Neuronal stem cell (in vitro differentiated cells): Measurements from ENCODE around the gene CCN5.
A peak's percentile ranks its signal among the peaks of the same experiment; 100 is the strongest.
"Not testable (repeated sequence)": the region's sequence is repeated elsewhere in the genome, so short reads cannot be mapped to it uniquely, and the experiment has no call there.

Experiments
- DNase-seq: peaks from one replicate; pipeline ENCODE4 v3.0.0-alpha.2; 2013; ENCODE audit warnings: low spot score
- H2AFZ ChIP-seq: one replicate; pipeline ENCODE4 v1.6.1; 2013; ENCODE audit warnings: mild to moderate bottlenecking, low read length, inconsistent platforms
- H2AK5ac ChIP-seq: 2 replicates; pipeline ENCODE4 v1.6.1; 2013; ENCODE audit warnings: low read depth, mild to moderate bottlenecking, inconsistent platforms, low read length, moderate library complexity, mixed read lengths
- H2BK120ac ChIP-seq: 2 replicates; pipeline ENCODE4 v1.6.1; 2013; ENCODE audit warnings: low read depth, mild to moderate bottlenecking, inconsistent platforms, low read length, moderate library complexity, mixed read lengths
- H2BK12ac ChIP-seq: one replicate; pipeline ENCODE4 v1.6.1; 2013; ENCODE audit warnings: low read length, inconsistent platforms
- H2BK15ac ChIP-seq: 2 replicates; pipeline ENCODE4 v1.6.1; 2013; ENCODE audit warnings: mild to moderate bottlenecking, low read length, inconsistent platforms, mixed read lengths
- H2BK5ac ChIP-seq: one replicate; pipeline ENCODE4 v1.6.1; 2013; ENCODE audit warnings: inconsistent platforms, mild to moderate bottlenecking, low read length, moderate library complexity
- H3K14ac ChIP-seq: one replicate; pipeline ENCODE4 v1.6.1; 2013; ENCODE audit warnings: low read length, inconsistent platforms
- H3K18ac ChIP-seq: 2 replicates; pipeline ENCODE4 v1.6.1; 2013; ENCODE audit warnings: low read length, inconsistent platforms
- H3K23ac ChIP-seq: 2 replicates; pipeline ENCODE4 v1.6.1; 2013; ENCODE audit warnings: low read depth, mild to moderate bottlenecking, mixed read lengths, low read length, inconsistent platforms; ENCODE audit not compliant: poor library complexity
- H3K27ac ChIP-seq: replicated peaks from 3 replicates; pipeline ENCODE4 v1.5.1; 2013; ENCODE audit warnings: low read length, inconsistent platforms
- H3K27me3 ChIP-seq, 3 experiments: 2 replicates each; pipeline ENCODE4 v1.6.1; 2013; ENCODE audit warnings: low read length in 3 of 3, mild to moderate bottlenecking in 2 of 3, inconsistent platforms in 1 of 3, low read depth in 1 of 3, mixed read lengths in 1 of 3, moderate library complexity in 1 of 3; ENCODE audit not compliant: control insufficient read depth in 3 of 3, insufficient read depth in 3 of 3
- H3K36me3 ChIP-seq, 2 donors: replicated peaks in 1 of 2; 2 replicates each; pipeline ENCODE4 v1.6.1; 2013; ENCODE audit warnings: low read length in 2 of 2; ENCODE audit not compliant: control insufficient read depth in 2 of 2, insufficient read depth in 2 of 2
- H3K4ac ChIP-seq: 2 replicates; pipeline ENCODE4 v1.6.1; 2013; ENCODE audit warnings: inconsistent platforms, mild to moderate bottlenecking, low read length, moderate library complexity
- H3K4me1 ChIP-seq, 2 donors: 1 replicate in 1 of 2; 2 replicates in 1 of 2; pipeline ENCODE4 v1.6.1; 2013; ENCODE audit warnings: low read length in 2 of 2, low read depth in 1 of 2; ENCODE audit not compliant: control insufficient read depth in 2 of 2, insufficient read depth in 1 of 2
- H3K4me2 ChIP-seq: one replicate; pipeline ENCODE4 v1.6.1; 2013; ENCODE audit warnings: mild to moderate bottlenecking, low read length, inconsistent platforms; ENCODE audit not compliant: insufficient read depth, poor library complexity, severe bottlenecking
- H3K4me3 ChIP-seq, 2 donors: 2 replicates each; pipeline ENCODE4 v1.5.1; 2013; ENCODE audit warnings: low read length in 2 of 2, mild to moderate bottlenecking in 2 of 2, inconsistent platforms in 1 of 2, moderate library complexity in 1 of 2
- H3K79me1 ChIP-seq: one replicate; pipeline ENCODE4 v1.6.1; 2013; ENCODE audit warnings: low read depth, mild to moderate bottlenecking, inconsistent platforms, low read length, moderate library complexity
- H3K9ac ChIP-seq: one replicate; pipeline ENCODE4 v1.6.1; 2013; ENCODE audit warnings: mild to moderate bottlenecking, low read depth, low read length, inconsistent platforms; ENCODE audit not compliant: poor library complexity
- H3K9me3 ChIP-seq, 2 donors: replicated peaks in 1 of 2; 2 replicates each; pipeline versions ENCODE3 to v1.6.1; 2013; ENCODE audit warnings: low read length in 2 of 2, mild to moderate bottlenecking in 2 of 2, inconsistent platforms in 1 of 2, low read depth in 1 of 2, mixed read lengths in 1 of 2, moderate library complexity in 1 of 2; ENCODE audit not compliant: control insufficient read depth in 2 of 2, insufficient read depth in 1 of 2
- H4K8ac ChIP-seq: one replicate; pipeline ENCODE4 v1.6.1; 2013; ENCODE audit warnings: low read depth, mild to moderate bottlenecking, inconsistent platforms, low read length, moderate library complexity
- H4K91ac ChIP-seq: one replicate; pipeline ENCODE4 v1.6.1; 2013; ENCODE audit warnings: low read length, low read depth, mild to moderate bottlenecking, inconsistent platforms; ENCODE audit not compliant: poor library complexity
- WGBS, 2 donors: extraction: QIAGEN DNeasy Blood & Tissue Kit; methylation state at CpG; one replicate each; pipeline ENCODE4 v1.1.7; 2013; ENCODE audit warnings: missing lambda C conversion rate in 2 of 2, mixed read lengths in 1 of 2; ENCODE audit not compliant: insufficient read length in 2 of 2, insufficient replicate concordance in 1 of 2; ENCODE audit errors: extremely low coverage in 2 of 2; 5-methylcytosine and 5-hydroxymethylcytosine counted together

The CCN5 gene

DNA sequence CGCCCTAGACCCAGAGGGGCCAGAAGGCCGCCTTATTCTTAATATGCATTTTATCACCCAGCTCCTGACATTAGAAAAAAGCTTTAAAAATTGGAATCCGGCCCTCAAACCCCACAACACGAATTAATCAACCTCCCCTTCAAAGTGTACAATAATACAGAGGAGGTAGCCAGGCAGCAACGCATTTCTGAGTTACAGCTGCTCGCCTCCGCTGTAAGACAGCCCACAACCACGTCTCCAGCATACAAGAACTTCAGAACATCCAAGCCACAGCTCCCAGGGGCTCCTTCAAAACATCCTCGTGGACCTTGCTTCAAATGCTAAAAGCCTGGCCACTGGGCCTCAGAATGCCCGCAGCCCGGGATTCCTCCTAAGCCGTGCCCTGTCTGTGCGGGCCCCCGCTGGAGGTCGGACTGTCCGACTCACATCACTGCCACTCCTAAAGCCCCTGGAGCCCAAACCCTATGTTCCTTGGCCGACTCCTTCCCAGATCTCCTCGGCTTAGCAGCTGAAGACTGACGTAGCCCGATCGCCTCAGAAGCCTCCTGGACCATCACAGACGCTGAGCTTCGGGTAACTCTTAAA, 42.8 kb upstream of the CCN5 start:
- not testable (repeated sequence) for H3K27me3 ChIP-seq, H3K4ac ChIP-seq, H2AFZ ChIP-seq, H3K23ac ChIP-seq, H3K18ac ChIP-seq, H3K4me3 ChIP-seq, H3K36me3 ChIP-seq, H3K9ac ChIP-seq, H3K9me3 ChIP-seq, H3K4me1 ChIP-seq, H3K14ac ChIP-seq, H2BK12ac ChIP-seq, H2AK5ac ChIP-seq, H2BK15ac ChIP-seq, DNase-seq, H3K79me1 ChIP-seq, H2BK5ac ChIP-seq, H4K91ac ChIP-seq, H3K4me2 ChIP-seq, H4K8ac ChIP-seq, H3K27ac ChIP-seq, H2BK120ac ChIP-seq
- no CpG with 5 or more reads among the region's 23 CpGs for WGBS, 2 donors

DNA sequence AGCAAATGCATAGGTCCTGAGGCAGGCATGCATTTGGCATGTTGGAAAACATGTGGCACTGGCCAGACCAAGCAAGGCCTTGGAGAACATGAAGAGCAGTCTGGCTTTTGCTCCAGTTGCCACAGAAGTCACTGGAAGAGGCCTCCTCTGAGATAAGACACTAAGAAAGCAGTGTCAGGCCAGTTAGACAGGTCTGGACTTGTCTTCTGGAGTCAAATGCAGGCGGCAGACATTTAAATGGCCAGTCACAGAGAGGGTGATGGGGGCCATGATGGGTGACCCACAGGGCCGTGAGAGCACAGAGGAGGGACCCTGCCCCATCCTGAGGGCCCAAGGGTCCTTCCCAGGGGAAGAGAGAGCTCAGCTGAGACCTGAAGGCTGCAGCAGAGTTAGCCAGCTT, 36.9 kb upstream of the CCN5 start:
- peak overlapping the region; percentile 95 for H3K18ac ChIP-seq
- WGBS, 2 donors: no CpG with 5 or more reads among the region's 2 CpGs
- H2BK120ac ChIP-seq: peak overlapping the region; percentile 98
- H3K4me1 ChIP-seq: peaks cover 8 to 10% of the 10 kb centered on the region in 2 donors
- H3K4ac ChIP-seq: no peak overlapping the region
- peak overlapping the region; percentile 73 for H2BK12ac ChIP-seq
- H3K9me3 ChIP-seq: no peaks in the 10 kb centered on the region
- peak overlapping the region; percentile 84 for H2BK15ac ChIP-seq
- H3K36me3 ChIP-seq: no peaks in the 10 kb centered on the region
- H3K14ac ChIP-seq: no peak overlapping the region
- H4K91ac ChIP-seq: no peak overlapping the region
- H3K4me3 ChIP-seq: no peak overlapping the region
- no peak overlapping the region for H3K9ac ChIP-seq
- H3K4me2 ChIP-seq: no peak overlapping the region
- H3K27ac ChIP-seq: no peak overlapping the region
- H3K23ac ChIP-seq: no peak overlapping the region
- peak overlapping the region; percentile 81 for H2AK5ac ChIP-seq
- H3K79me1 ChIP-seq: no peaks in the 10 kb centered on the region
- no peaks in the 10 kb centered on the region for H3K27me3 ChIP-seq
- H2AFZ ChIP-seq: peak overlapping the region; percentile 79
- H4K8ac ChIP-seq: no peak overlapping the region
- H2BK5ac ChIP-seq: peak overlapping the region; percentile 82
- no peak for DNase-seq

GRCh38 chr20:44678990-44679611, 36.1 kb upstream of the CCN5 start:
- Histone ChIP-seq H3K23ac (no peak overlapping the region), H3K4ac (no peak overlapping the region), H2BK120ac (no peak overlapping the region), H3K27me3 (no peaks in the 10 kb centered on the region), H3K36me3 (no peaks in the 10 kb centered on the region), H3K79me1 (no peaks in the 10 kb centered on the region), H3K4me2 (no peak overlapping the region), H3K9ac (no peak overlapping the region), H2BK5ac (no peak overlapping the region), H4K8ac (no peak overlapping the region), H3K4me1 (peaks cover 7 to 10% of the 10 kb centered on the region in 2 donors), H2AK5ac (no peak overlapping the region), H2BK12ac (no peak overlapping the region), H2BK15ac (no peak overlapping the region), H3K4me3 (no peak overlapping the region), H3K14ac (no peak overlapping the region), H4K91ac (no peak overlapping the region), H2AFZ (peak overlapping the region; percentile 79), H3K18ac (peak overlapping the region; percentile 89), H3K9me3 (no peaks in the 10 kb centered on the region), H3K27ac (no peak overlapping the region)
- no CpG with 5 or more reads among the region's 12 CpGs for WGBS, 2 donors
- no peak for DNase-seq

DNA sequence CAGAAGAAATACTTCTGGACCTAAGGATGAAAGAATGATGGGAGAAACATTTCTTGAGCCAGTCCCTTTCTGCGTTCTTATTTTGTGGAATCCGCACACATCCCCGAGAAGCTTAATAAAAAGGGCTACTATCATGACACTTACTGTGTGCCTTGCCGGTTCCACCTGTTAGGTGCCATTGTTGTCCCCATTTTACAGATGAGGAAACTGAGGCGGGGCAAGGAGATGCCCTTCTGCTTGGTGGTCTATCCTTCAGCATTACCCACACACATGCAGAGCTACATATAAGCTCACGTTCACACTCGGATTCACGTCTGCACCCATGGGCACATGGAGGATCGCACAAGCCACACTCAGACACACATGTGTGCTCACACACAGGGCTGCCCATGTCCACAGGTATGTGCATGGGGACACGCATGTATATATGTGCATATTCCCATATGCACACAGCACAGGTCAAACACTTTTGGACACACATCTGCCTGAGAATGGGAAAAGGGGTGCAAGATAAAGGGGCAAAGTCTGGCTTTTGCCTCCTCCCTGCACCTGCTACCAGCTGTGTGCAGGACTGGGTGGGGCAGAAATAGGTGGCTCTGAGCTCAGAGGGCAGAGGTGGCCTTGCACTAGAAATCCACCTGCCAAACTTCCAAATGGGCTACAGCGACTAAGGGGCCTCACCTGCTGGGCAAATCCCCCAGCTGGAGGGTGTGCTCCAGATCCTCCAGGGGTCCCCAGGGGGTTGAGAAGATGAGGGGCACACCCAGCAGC, 33.2 kb upstream of the CCN5 start:
- H2BK12ac ChIP-seq: no peak overlapping the region
- H3K23ac ChIP-seq: no peak overlapping the region
- H4K91ac ChIP-seq: no peak overlapping the region

More for the DNA sequence above, 33.2 kb upstream of the CCN5 start:
- Histone ChIP-seq H2BK5ac (no peak overlapping the region), H2BK120ac (no peak overlapping the region), H4K8ac (no peak overlapping the region), H3K4ac (no peak overlapping the region), H3K14ac (no peak overlapping the region), H3K79me1 (no peaks in the 10 kb centered on the region), H2AK5ac (peak overlapping the region; percentile 12), H2AFZ (no peak overlapping the region), H3K27ac (no peak overlapping the region), H2BK15ac (no peak overlapping the region), H3K18ac (peak overlapping the region; percentile 2), H3K9ac (peak overlapping the region; percentile 65), H3K4me1 (peaks cover 7 to 10% of the 10 kb centered on the region in 2 donors), H3K9me3 (no peaks in the 10 kb centered on the region), H3K36me3 (no peaks in the 10 kb centered on the region), H3K4me3 (no peak overlapping the region), H3K27me3 (no peaks in the 10 kb centered on the region), H3K4me2 (no peak overlapping the region)
- no peak for DNase-seq
- WGBS, 2 donors: no CpG with 5 or more reads among the region's 11 CpGs
